ENCODE measurements around the gene ZNF263. TPM values are rescaled to one million over a fixed set of nuclear protein-coding genes. Genes with fewer than 3 reads are reported as not detected.
A peak's percentile ranks its signal among the peaks of the same experiment; 100 is the strongest.
"Not testable (repeated sequence)": the region's sequence is repeated elsewhere in the genome, so short reads cannot be mapped to it uniquely, and the experiment has no call there.

Gene ZNF263
- total RNA-seq, 6 experiments from 2014 or later, result 19.7 to 24.5 (median 20.8) TPM

DNA sequence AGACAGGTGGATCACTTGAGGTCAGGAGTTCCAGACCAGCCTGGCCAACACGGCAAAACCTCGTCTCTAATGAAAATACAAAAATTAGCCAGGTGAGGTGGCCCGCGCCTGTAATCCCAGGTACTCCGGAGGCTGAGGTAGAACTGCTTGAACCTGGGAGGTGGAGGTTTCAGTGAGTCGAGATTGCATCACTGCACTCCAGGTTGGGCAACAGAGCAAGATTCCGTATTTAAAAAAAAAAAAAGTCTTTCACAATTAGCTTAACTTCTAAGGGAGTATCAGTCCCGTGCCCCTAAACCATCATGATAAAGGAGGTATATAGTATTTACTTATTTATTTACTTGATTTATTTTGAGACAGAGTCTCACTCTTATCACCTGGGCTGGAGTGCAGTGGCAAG, 23.5 kb upstream of the ZNF263 start:
- peaks cover 7% of the 10 kb centered on the region for H3K27me3 Mint-ChIP-seq (ENCODE audit: insufficient read depth)
- no peak for DNase-seq
- H3K27ac Mint-ChIP-seq, result no peak overlapping the region
- no peaks in the 10 kb centered on the region for H3K36me3 Mint-ChIP-seq (ENCODE audit: low read depth)
- H3K4me1 Mint-ChIP-seq (ENCODE audit: low read depth), result peaks cover 19% of the 10 kb centered on the region
- no peak for TF ChIP-seq CTCF (IDR thresholded peaks at IDR 0.05)
- no peak overlapping the region for H3K4me3 Mint-ChIP-seq
- H3K9me3 Mint-ChIP-seq, result no peaks in the 10 kb centered on the region

DNA sequence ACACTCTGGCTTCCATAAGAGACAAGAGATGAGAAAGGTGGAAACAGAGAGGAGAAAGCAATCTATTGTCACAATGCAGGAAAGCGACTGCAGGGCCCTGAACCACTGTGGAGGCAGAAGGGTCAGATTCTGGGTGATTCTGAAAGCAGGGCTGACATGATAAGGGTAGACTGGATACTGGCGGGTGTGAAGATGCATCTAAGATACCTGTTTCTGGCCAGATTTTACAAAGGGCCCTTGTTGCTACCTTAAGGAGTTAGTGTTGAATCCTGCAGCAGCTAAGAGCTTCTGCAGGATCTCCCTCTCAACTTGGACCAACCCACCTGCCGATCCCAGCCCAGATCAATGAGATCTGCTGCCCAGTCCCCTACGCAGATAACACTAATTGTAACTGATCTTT, 20.8 kb upstream of the ZNF263 start:
- H3K4me1 Mint-ChIP-seq (ENCODE audit: low read depth), result peaks cover 27% of the 10 kb centered on the region
- peak overlapping the region; percentile 69 for H3K27ac Mint-ChIP-seq
- peak overlapping the region; percentile 60 for H3K4me3 Mint-ChIP-seq
- no peak for DNase-seq
- no peak for TF ChIP-seq CTCF (IDR thresholded peaks at IDR 0.05)
- H3K36me3 Mint-ChIP-seq (ENCODE audit: low read depth), result no peaks in the 10 kb centered on the region
- H3K27me3 Mint-ChIP-seq (ENCODE audit: insufficient read depth), result 0 out of 2 replicates have a peak, but pooled peaks cover 3% of the 10 kb centered on the region
- H3K9me3 Mint-ChIP-seq, result no peaks in the 10 kb centered on the region

- Mint-ChIP-seq H3K36me3 (ENCODE audit: low read depth) (no peaks in the 10 kb centered on the region), H3K27me3 (ENCODE audit: insufficient read depth) (0 out of 2 replicates have a peak, but pooled peaks cover 3% of the 10 kb centered on the region), H3K27ac (peak overlapping the region; percentile 88), H3K4me1 (ENCODE audit: low read depth) (peaks cover 27% of the 10 kb centered on the region), H3K9me3 (no peaks in the 10 kb centered on the region), H3K4me3 (peak overlapping the region; percentile 89)
- peak; percentile 99 for DNase-seq
- peak; percentile 44 for TF ChIP-seq CTCF (IDR thresholded peaks at IDR 0.05)
These were observed 18.9 kb upstream of the ZNF263 start for GRCh38 chr16:3264137-3265036.

DNA sequence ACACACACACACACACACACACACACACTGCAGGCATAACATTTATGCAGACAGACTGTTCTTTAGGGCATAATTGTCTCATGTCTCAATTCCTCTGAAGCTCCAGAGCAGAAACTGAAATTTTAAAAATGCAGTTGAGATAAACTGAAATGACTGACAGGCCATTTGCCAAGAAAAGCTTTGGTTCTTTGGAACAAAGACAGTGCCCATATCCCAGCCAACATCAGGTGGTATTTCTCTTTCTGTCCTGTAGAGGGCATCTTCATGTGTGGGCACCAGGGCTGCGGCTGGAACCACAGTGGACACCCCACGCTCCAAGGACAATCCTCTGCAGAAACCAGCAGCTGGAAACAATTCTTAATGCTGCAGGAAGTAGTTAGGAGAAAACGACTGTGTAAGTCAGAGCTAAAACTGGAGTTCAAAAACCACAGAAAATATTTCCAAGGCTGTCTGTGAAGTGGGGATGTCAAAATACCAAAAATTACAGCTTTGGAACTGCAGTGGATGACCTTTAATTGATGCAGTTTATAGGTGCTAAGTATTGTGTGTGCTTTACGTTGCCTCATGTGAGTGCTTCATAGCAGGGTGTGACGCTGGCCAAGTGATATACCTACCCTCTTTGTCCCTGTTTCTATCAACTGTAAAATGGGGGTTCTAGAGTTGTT, 16.3 kb upstream of the ZNF263 start:
- peak; percentile 81 for TF ChIP-seq CTCF (IDR thresholded peaks at IDR 0.05)
- H3K4me1 Mint-ChIP-seq (ENCODE audit: low read depth), result peaks cover 27% of the 10 kb centered on the region
- DNase-seq, result peak; percentile 55
- no peaks in the 10 kb centered on the region for H3K9me3 Mint-ChIP-seq
- H3K27ac Mint-ChIP-seq, result no peak overlapping the region
- no peak overlapping the region; the same call in 1 of the 2 replicates for H3K4me3 Mint-ChIP-seq
- H3K27me3 Mint-ChIP-seq (ENCODE audit: insufficient read depth), result 0 out of 2 replicates have a peak, but pooled peaks cover 3% of the 10 kb centered on the region
- H3K36me3 Mint-ChIP-seq (ENCODE audit: low read depth), result no peaks in the 10 kb centered on the region

- DNase-seq, result no peak
- no peaks in the 10 kb centered on the region for H3K36me3 Mint-ChIP-seq (ENCODE audit: low read depth)
- no peak overlapping the region for H3K27ac Mint-ChIP-seq
- TF ChIP-seq CTCF (IDR thresholded peaks at IDR 0.05), result no peak
- H3K9me3 Mint-ChIP-seq, result no peaks in the 10 kb centered on the region
- H3K27me3 Mint-ChIP-seq (ENCODE audit: insufficient read depth), result peaks cover 3% of the 10 kb centered on the region; the same call in 1 of the 2 replicates
- no peak overlapping the region for H3K4me3 Mint-ChIP-seq
- peaks cover 18% of the 10 kb centered on the region for H3K4me1 Mint-ChIP-seq (ENCODE audit: low read depth)
These were observed 15.0 kb upstream of the ZNF263 start for GRCh38 chr16:3268294-3268693.

- not testable (repeated sequence) for H3K27me3 Mint-ChIP-seq (ENCODE audit: insufficient read depth); H3K4me3 Mint-ChIP-seq; H3K36me3 Mint-ChIP-seq (ENCODE audit: low read depth); H3K9me3 Mint-ChIP-seq; H3K4me1 Mint-ChIP-seq (ENCODE audit: low read depth); DNase-seq; H3K27ac Mint-ChIP-seq
These were observed 12.6 kb upstream of the ZNF263 start for GRCh38 chr16:3270718-3271117.

GRCh38 chr16:3271281-3271680, 12.0 kb upstream of the ZNF263 start:
- H3K27ac Mint-ChIP-seq; H3K27me3 Mint-ChIP-seq (ENCODE audit: insufficient read depth); DNase-seq; H3K4me1 Mint-ChIP-seq (ENCODE audit: low read depth); H3K9me3 Mint-ChIP-seq; H3K4me3 Mint-ChIP-seq; H3K36me3 Mint-ChIP-seq (ENCODE audit: low read depth): not testable (repeated sequence)

Measured in HFFc6 (cell line).